Neural crest cell (in vitro differentiated cells): ENCODE data around the gene METTL23. TPM values are rescaled to one million over a fixed set of nuclear protein-coding genes. Genes with fewer than 3 reads are reported as not detected.

Source experiments
- DNase-seq: peaks from one replicate; pipeline ENCODE4 v3.0.0; 2021; ENCODE audit warnings: low read depth, mixed read lengths, low spot score
- H3K27ac Mint-ChIP-seq: one replicate; pipeline ENCODE4 v1.8.0; 2021; ENCODE audit warnings: mild to moderate bottlenecking, mixed read lengths; ENCODE audit not compliant: unreplicated experiment
- H3K27me3 Mint-ChIP-seq: 2 replicates; pipeline ENCODE4 v1.8.0; 2021; ENCODE audit warnings: low read depth, mild to moderate bottlenecking, mixed read lengths
- H3K36me3 Mint-ChIP-seq: 2 replicates; pipeline ENCODE4 v1.8.0; 2021; ENCODE audit warnings: low read depth, mild to moderate bottlenecking, mixed read lengths
- H3K4me1 Mint-ChIP-seq: 2 replicates; pipeline ENCODE4 v1.8.0; 2021; ENCODE audit warnings: mixed read lengths
- H3K4me3 Mint-ChIP-seq: one replicate; pipeline ENCODE4 v1.8.0; 2021; ENCODE audit warnings: mild to moderate bottlenecking, mixed read lengths
- H3K9me3 Mint-ChIP-seq: 2 replicates; pipeline ENCODE4 v1.8.0; 2021; ENCODE audit warnings: mixed read lengths
- CTCF ChIP-seq: fragments of 200-600 bp; sonication (generic); conservative IDR thresholded peaks from 2 replicates; pipeline ENCODE4 v1.5.0; 2021; ENCODE audit warnings: antibody characterized with exemption, mild to moderate bottlenecking
- total RNA-seq: library from RNA; stranded (reverse); gene quantifications from 2 replicates; pipeline ENCODE4 v1.2.1, GENCODE V29; 2021

METTL23 gene
- total RNA-seq, 1 donor from 2014 or later, result 28.7 TPM

GRCh38 chr17:76733618-76733957, 6.9 kb downstream of the METTL23 start:
- Mint-ChIP-seq H3K36me3 (peaks cover 35% of the 10 kb centered on the region), H3K9me3 (no peaks in the 10 kb centered on the region), H3K27ac (no peak overlapping the region), H3K27me3 (peaks cover 5% of the 10 kb centered on the region), H3K4me3 (peak overlapping the region; percentile 99), H3K4me1 (peaks cover 51% of the 10 kb centered on the region)
- no peak for TF ChIP-seq CTCF
- no peak for DNase-seq

- no peak overlapping the region for H3K27ac Mint-ChIP-seq
- TF ChIP-seq CTCF, result no peak
- H3K4me1 Mint-ChIP-seq, result peaks cover 56% of the 10 kb centered on the region
- peak overlapping the region; percentile 99 for H3K4me3 Mint-ChIP-seq
- H3K36me3 Mint-ChIP-seq, result peaks cover 35% of the 10 kb centered on the region
- H3K27me3 Mint-ChIP-seq, result peaks cover 5% of the 10 kb centered on the region
- DNase-seq, result no peak
- no peaks in the 10 kb centered on the region for H3K9me3 Mint-ChIP-seq
Measured at GRCh38 chr17:76734080-76734840, 7.6 kb downstream of the METTL23 start.

GRCh38 chr17:76735006-76735405, 8.4 kb downstream of the METTL23 start:
- DNase-seq, result no peak
- Mint-ChIP-seq H3K4me1 (peaks cover 56% of the 10 kb centered on the region), H3K4me3 (peak overlapping the region; percentile 99), H3K9me3 (no peaks in the 10 kb centered on the region), H3K27me3 (peaks cover 5% of the 10 kb centered on the region), H3K27ac (no peak overlapping the region), H3K36me3 (peaks cover 35% of the 10 kb centered on the region)
- no peak for TF ChIP-seq CTCF

- H3K4me3 Mint-ChIP-seq, result peak overlapping the region; percentile 99
- H3K27me3 Mint-ChIP-seq, result peaks cover 5% of the 10 kb centered on the region
- no peak for TF ChIP-seq CTCF
- no peaks in the 10 kb centered on the region for H3K9me3 Mint-ChIP-seq
- no peak for DNase-seq
- H3K36me3 Mint-ChIP-seq, result peaks cover 35% of the 10 kb centered on the region
- peaks cover 61% of the 10 kb centered on the region for H3K4me1 Mint-ChIP-seq
- peak overlapping the region; percentile 97 for H3K27ac Mint-ChIP-seq
Measured at GRCh38 chr17:76735586-76736348, 9.1 kb downstream of the METTL23 start.

GRCh38 chr17:76736349-76737081, 9.9 kb downstream of the METTL23 start:
- Mint-ChIP-seq H3K4me3 (peak overlapping the region; percentile 99), H3K4me1 (peaks cover 63% of the 10 kb centered on the region), H3K27ac (peak overlapping the region; percentile 97), H3K36me3 (peaks cover 35% of the 10 kb centered on the region), H3K27me3 (peaks cover 5% of the 10 kb centered on the region), H3K9me3 (no peaks in the 10 kb centered on the region)
- peak; percentile 51 for DNase-seq
- TF ChIP-seq CTCF, result no peak
